Measurements from ENCODE around the gene NOL4L.

The NOL4L gene

DNA sequence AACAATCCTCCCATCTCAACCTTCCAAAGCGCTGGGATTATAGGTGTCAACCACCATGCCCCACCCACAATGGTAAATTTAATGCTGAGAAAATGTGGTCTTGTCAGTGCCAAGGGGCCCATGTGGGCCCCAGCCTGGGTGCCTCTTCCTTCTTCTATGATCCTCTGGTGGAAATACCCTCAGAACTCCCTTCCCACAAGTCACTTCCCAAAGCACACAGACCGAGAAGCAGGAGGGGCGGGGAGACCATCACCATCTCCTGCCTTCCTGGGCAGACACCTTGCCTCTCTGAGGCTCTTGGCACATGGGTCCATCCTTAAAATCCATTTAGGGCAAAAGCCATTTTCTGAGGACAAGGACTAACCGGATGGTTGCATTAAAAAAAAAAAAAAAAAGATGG lies 59.0 kb downstream of the NOL4L start:
- DNase-seq (ENCODE audit: low read depth, low spot score): no peak

DNA sequence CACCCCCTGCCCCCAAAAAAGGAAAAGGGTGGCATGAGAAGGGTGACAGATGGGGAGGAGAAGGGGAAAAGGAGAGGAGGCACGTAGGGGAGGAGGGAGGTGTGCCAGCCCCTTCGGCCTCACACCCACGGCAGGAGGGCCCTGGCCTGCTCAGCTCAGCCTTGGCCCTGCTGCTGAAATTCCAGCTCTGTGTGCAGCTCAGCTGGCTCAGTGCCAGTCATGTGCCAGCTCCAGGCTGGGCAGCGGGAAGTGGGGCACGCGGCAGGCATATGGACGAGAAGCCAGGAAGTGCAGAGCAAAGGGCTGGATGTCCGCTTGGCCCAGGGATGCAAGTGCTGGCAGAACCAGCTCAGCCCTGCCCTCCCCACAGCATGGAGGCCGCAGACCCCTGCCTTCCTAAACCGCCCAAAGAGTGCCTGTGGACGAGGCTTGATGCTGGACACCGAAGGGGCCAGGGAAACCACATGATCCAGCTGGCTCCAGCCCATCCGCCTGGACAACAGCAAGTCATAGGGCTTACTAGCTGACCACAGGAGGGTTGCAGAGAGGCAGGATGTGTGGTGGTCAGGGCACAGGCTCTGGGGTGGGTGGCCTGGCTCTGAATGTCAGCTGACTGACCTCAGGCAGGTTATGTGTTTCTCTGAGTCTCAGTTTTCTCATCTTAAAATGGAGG lies 60.2 kb downstream of the NOL4L start:
- DNase-seq (ENCODE audit: low read depth, low spot score): no peak

DNA sequence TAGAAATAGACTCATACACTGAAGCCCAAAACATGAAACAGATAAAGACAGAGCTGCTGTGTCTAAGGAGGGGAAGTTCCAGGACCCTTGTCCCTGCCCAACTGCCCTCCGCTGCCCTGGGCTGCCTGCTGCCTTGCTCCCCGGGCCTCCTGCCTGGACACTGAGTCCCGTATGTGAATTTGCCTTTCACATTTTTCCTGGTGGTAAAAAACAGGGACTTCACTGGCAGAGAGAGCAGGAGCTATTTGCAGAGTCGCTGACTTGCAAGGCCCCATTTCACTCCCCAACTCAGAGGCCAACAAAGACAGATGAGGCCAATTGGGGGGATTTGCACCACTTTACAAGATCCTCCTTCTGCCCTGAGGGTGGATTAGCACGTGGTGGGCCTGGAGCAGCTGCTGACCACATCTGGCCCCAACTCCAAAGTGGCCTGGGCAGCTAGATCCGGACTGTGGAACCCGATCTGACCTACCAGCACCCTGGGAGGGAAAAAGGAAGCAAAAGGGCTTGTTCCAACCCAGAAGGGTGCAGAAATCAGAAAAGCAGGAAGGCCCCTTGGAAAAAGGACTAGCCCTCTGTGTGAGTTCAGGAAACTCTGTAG lies 61.4 kb downstream of the NOL4L start:
- DNase-seq (ENCODE audit: low read depth, low spot score): no peak

DNA sequence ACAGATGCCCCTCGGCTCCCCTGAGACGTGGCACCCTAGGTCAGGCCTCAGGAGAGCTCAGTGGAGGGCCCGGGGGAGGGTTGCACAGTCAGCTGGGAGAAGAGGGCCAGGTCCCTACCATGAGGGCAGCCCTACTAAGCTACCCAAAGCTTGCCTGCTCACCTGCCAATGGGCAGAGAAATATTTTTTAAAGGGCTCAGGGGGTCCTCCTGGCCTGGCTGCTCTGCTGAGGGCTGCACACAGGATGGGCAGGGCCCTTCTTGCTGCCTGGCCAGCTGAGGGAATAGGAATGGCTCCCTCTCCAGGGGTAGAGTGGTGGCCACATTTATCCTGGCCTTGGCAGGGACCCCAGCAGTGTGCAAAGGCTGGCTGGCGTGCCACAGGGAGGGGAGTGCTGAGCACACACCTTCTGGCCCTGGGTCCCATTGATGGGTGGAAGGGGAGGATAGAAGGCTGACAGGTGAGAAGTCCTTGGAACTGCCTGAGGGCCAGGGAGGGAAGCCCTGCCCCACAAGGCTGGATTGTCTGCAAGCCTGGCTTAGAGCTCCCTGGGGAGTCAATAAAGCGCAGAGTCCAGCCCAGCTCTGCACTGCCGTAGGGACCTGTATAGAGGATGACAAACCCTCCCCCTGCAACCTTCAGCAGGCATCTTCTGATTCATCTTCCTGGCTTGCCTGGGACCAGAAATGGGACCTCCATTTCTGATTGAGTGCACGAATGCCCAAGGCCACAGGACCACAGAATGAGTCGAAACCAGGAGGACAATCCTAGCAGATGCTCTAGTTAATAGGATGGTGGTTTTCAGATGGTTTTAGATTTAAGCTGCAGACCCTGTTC lies 62.1 kb downstream of the NOL4L start:
- DNase-seq (ENCODE audit: low read depth, low spot score): no peak

DNA sequence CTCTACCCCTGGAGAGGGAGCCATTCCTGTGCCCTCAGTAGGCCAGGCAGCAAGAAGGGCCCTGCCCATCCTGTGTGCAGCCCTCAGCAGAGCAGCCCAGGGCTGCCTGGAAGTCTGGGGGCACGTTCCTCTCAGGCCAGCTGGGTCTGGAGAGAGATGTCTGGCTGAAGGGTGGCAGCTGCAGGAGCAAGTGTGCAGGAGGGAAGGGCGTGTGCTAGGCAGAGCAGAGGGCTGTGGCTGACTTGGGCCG lies 62.7 kb downstream of the NOL4L start:
- DNase-seq (ENCODE audit: low read depth, low spot score): no peak

DNA sequence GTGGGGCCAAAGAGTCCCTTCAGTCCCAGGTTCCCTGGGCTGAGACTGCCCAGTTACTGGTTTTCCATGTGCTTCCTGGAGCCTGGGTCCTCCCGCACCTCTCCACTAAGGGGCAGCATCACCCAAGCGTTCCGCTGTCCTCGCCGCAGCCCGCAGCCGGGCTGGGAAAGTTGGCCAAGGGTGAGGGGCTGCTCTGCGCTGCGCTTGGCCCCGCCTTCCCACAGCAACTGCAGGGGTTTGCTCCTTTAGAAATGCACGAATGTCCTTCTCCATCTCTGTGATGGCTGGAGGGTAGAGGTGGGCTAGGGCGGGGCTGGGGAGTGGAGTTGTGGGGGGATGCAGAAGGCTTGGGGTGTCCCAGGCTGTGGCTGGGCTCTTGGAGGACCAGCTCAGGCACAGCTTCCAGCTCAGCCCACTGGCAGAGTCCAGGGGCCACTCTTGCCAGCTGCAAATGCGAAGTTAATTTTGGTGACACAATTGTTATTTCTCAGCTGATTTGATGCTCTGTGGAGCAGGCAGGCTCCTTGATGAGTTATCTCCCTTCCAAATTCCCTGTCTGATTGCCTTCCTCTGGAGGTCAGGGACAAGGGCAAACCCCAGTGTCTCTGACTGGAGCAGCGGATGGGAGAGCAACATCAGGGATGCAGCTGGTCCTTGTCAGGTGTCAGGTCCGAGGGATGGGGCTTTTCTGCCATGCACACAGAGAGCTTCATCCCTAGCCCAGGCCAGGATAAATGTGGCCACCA lies 63.2 kb downstream of the NOL4L start:
- DNase-seq (ENCODE audit: low read depth, low spot score): no peak

DNA sequence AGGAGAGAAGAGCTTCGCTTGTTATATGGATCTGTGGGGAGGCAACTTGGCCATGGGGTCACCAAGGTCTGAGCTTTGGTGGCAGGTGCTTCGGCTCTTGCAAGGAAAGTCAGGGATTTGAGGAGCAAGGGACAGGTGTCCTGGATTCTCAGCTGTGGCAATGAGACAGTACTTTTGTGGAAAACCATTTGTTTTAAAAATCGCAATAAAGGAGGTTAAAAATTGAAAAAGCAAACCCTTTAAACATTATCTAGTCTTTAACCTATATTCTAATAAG lies 64.3 kb downstream of the NOL4L start:
- DNase-seq (ENCODE audit: low read depth, low spot score): no peak

DNA sequence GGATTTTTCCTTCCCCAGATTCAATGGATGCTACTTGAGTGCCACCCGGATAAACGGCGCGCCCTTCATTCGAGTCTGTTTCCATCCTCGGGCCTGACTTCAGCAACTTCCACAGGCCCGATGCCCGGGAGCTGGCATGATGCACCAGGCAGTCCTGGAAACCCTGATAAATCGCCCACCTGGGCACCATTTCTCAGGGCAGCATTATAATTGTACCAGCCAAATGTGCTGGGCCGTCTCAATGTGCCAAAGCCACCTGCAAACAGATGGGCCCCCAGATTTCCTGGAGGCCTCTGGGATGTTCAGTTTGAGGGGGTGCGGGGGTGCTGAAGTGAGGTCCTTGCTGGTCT lies 65.8 kb downstream of the NOL4L start:
- DNase-seq (ENCODE audit: low read depth, low spot score): no peak

DNA sequence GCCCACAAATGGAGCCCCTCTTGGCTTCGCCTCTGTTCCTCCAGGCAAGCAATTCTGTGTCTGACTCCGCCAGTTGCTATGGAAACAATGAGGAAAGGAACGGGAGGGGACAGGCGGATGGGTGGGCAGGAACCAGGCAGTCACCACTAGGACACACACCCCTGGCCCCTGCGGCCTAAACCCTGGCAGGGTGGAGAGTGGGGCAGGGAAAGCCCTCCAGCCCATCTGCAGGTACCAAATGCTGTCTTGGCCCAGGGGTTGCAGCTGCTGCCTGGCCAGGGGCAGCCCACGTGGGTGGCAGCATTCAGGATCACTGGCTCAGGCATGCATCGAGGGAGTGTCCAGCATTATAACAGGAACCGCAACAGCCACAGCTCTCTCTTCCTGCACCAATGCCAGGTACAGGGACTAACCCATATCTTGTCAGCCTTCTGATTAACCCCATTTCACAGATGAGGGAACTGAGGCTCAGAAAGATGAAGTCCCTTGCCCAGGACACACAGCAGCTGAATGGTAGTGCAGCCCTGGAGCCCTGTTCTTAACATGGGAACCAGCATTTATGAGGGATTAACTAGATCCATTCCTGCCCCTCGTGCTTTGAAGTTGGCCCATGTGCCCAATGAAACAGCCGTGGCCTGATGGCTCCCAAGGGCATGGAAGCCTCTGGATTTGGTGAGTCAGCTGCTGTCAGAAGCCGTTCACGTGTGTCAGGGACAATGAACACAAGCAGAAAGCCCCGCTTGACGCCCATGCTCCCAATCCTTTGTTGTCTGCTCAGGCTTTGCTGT lies 66.3 kb downstream of the NOL4L start:
- no peak for DNase-seq (ENCODE audit: low read depth, low spot score)

DNA sequence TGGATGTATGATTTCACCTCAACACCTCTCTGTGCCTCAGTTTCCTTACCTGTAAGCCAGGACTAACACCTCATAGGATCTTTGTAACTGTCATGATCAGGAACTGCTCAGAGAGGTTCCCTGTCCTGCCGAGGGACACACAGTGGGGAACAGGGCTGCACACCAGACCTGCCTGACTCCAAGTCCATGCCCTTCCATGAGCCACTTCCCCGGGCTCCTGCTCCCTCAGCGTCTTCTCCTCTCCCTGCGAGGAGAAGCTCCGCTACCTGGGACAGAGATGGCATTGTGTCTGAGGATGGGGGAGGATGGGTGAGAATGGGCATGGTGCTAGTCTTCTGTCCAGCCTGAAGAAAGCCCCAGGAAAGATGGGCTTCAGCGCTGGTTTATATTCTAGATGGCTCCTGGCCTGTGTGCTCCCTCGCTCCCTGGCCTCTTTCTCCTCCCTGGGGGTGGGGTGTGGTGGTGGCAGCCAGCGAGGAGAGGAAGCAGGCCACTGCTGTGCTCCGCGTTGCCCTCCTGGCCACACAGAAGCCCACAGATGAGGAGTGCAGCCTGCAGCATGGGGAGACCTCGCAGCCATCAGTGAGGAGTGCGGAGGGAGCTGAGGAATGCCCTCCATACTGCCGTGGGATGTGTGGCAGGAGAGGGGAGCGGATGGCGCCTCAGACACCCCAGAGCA lies 67.1 kb downstream of the NOL4L start:
- no peak for DNase-seq (ENCODE audit: low read depth, low spot score)

DNA sequence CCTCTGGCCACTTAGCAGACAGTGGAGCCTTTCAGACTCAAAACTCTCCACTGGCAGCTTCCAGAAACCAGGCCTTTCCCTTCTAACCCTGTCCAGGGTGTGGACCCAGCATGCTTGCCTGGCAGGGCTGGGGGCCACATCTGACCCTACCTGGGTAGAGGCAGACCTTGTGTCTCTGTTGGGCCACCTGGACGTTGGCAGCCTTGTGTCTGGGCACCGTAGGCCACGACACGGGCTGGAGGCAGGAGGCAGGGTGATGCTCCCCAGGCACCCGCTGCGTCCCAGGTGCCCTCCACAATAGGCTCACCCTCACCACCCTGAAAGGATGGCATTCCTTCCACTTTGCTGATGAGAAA lies 67.6 kb downstream of the NOL4L start:
- DNase-seq (ENCODE audit: low read depth, low spot score): no peak

DNA sequence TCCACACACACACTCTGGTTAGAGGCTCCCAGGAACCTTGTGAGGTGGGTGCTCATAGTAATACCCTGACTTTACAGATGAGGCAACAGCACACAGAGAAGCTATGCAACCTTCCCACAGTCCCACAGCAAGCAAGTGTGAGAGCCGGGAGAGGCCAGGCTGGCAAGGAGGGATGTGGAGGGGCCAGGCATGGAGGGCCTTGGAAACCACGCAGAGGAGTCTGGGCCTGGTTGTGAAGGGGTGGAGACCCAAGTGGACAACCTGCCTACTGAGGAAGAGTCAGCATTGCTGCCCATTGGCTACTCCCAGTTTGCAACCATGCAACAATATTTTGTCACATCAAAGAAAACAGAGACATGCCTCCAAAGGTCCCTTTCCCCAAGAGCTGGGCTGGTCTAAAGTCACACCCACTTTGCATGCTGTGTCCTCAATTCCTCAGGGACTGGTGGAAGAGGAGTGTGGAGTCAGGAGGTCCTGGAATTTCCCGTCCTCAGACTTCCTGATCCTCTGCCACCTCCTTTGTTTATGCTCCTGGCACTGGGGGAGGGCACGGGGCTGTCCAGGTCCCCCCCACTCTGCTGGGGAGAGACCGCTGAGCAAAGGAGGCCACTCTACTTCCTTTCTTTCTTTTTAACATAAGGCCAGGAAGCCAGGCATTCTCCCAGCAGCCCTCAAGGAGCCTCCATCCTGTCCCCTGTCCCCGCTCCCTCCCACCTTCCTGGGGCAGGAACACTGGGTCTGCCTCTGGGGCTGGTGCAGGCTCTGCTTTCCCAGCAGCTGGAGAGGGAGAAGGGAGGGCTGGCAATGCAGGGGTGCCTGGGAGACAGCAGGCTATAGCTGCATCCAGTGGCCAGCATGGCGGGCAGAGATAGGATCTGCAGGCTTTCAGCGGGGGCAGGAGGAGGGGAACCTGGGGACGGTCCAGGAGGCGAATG lies 68.3 kb downstream of the NOL4L start:
- DNase-seq (ENCODE audit: low read depth, low spot score): no peak

DNA sequence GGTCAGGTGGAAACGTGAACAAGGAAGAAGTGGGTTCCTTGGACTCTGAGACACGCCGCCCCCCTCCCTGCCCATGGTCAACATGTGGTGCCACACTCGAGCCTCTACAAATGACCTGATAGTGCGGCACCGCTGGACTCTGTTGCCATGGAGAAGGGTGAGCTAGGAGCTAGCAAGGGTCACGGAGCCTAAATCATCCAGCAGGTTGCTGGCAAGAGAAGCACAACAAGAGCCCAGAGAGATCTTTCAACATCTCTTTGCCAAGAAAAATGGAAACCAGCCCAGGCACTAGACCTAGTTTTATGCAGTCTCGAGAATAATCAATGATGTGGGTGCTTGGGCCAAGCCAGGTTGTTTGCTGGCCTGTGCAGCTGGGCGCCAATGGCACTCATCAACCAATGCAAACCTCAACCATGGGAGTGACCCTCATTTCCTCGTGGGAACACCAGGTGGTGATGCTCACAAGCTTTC lies 69.5 kb downstream of the NOL4L start:
- no peak for DNase-seq (ENCODE audit: low read depth, low spot score)

DNA sequence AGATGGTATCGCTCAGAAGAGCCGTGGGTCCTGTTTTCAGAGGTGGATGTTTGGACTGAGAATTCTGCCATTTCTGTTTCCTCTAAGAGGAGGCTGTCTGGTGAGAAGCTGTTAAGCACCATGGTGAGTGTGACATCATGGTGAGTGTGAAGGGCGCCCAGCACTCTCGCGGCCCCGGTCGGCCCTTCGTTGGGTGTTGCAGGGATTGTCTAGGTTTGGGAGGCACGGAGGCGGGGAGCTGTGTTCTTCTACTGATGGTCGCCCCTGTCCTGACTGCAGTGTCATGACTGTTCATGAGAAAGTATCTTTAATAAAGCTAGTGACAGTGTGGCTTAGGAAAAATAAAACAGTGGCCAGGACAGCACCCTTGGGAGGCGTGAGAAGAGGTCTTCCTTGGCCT lies 70.4 kb downstream of the NOL4L start:
- no peak for DNase-seq (ENCODE audit: low read depth, low spot score)

DNA sequence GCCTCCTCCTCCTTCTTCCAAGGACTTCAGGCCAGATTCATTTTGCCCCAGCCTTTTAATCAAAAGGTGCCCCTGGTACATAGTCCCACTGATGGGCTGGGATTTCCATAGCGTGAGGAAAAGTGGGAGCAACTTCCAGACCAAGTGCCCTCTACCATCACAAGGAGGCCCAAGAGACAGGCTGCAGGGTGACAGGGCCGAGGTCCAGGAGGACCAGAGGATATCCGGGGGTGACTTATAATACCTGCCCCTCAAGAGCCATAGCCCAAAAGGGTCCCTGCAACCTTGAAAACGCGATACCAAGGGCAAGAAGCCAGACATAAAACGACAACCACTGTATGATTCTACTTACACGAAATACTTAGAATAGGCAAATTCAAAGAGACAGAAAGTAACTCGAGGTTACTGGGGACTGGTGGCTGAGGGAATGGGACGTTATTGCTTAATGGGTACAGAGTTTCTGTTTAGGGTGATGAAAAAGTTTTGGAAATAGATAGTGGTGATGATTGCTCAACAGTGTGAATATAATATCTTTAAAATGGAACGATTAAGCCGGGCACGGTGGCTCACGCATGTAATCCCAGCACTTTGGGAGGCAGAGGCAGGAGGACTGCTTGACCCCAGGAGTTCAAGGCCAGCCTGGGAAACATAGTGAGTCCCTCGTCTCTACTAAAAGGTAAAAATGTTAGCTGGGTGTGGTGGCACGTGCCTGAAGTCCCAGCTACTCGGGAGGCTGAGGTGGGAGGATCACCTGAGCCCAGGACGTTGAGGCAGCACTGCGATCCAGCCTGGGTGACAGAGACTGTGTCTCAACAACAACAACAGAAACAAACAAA lies 71.9 kb downstream of the NOL4L start:
- no peak for DNase-seq (ENCODE audit: low read depth, low spot score)

DNA sequence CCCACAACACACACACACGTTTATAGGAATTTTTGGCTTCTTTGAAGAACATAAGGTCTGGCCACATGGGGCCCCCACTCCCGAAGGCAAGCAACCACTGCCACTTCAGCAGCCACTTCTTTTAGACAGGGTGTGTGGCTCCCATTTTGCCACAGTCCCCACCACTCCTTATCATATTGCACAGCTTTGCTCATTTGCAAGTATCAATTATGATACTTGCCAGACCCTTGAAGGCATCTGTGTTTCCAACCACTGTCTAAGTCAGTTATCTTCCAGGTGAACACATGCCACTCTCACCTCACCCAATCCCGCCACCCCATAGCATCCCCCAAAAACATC lies 73.1 kb downstream of the NOL4L start:
- DNase-seq (ENCODE audit: low read depth, low spot score): no peak

DNA sequence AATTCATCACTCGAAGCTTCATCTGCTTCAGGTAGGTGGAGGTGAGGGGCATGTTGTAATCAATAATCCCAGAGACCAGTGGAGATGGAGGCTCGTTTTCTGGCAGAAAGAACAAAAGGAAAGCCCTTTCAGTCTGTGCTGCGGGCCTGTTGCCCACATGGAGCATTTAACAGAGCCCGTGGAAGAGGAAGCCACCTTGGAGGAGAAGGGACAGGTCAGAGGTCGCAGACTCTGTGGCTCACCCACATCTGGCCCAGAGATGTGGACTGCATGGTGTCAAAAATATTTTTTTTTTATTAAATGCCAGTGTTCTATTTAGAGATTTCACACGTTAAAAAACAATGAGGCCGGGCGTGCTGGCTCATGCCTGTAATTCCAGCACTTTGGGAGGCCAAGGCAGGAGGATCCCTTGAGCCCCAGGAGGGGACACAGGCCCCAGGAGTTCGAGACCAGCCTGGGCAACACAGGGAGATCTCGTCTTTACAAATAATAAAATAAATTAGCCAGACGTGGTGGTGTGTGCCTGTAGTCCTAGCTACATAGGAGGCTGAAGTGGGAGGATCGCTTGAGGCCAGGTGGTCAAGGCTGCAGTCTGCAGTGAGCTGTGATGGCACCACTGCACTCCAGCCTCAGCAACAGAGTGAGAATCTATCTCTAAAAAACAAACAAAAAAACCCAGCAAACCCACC lies 73.6 kb downstream of the NOL4L start:
- no peak for DNase-seq (ENCODE audit: low read depth, low spot score)

DNA sequence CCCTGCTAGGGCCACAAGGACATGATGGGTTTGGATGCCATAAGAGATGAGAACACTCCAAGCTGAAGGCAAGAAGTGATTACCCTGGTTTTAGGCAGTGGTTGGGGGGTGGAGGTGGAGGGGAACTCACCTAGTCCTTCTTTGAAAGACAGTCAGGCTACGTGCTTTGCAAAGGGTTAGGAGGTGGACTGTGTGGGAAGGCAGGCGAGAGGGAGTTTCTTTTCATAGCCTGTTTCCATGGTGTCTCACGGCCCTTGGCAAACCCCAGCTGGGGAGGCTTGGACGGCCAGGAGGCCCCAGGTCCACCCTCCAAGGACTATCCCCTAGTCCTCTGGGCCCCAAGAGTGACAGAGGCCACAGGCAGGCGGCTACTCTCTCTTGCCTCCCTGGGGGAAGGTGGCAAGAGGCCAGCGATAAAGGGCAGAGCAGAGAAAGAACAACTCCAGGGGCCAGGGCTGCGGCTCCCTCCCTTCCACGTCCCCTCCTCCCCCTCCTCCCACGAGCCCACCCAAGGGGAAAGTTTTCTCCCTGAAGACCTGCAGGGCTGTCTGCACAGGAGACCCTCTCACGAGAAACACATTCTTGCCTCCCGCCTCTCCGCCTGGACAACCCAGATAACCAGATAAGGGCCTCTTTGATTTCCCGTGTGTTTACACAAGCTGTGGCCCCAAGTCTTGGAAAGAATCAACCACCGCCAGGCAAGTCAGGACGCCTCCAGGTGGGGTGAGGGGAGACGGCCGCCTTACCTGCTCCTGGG lies 74.4 kb downstream of the NOL4L start:
- no peak for DNase-seq (ENCODE audit: low read depth, low spot score)
